ENCODE data around the gene TYRP1.

Gene TYRP1

GRCh38 chr9:12695474-12695873, 2.3 kb downstream of the TYRP1 start:
- H3K36me3 ChIP-seq (ENCODE audit: control insufficient read depth, insufficient read depth, low read length), result no peaks in the 10 kb centered on the region
- no peak overlapping the region for H3K27ac ChIP-seq (ENCODE audit: low read length)
- WGBS (ENCODE audit: insufficient coverage, insufficient read length), result no CpG with 5 or more reads among the region's 4 CpGs
- no peaks in the 10 kb centered on the region for H3K4me1 ChIP-seq (ENCODE audit: control insufficient read depth, insufficient read depth, low read length)
- H3K4me3 ChIP-seq (ENCODE audit: low read length), result no peak overlapping the region
- H3K9me3 ChIP-seq (ENCODE audit: control insufficient read depth, insufficient read depth, low read length), result no peaks in the 10 kb centered on the region
- DNase-seq (ENCODE audit: low read depth, low spot score), result no peak
- no peaks in the 10 kb centered on the region for H3K27me3 ChIP-seq (ENCODE audit: control insufficient read depth, insufficient read depth, low read length)

GRCh38 chr9:12696931-12697622, 3.9 kb downstream of the TYRP1 start:
- no peaks in the 10 kb centered on the region for H3K27me3 ChIP-seq (ENCODE audit: control insufficient read depth, insufficient read depth, low read length)
- no peak overlapping the region for H3K4me3 ChIP-seq (ENCODE audit: low read length)
- no peaks in the 10 kb centered on the region for H3K9me3 ChIP-seq (ENCODE audit: control insufficient read depth, insufficient read depth, low read length)
- no peaks in the 10 kb centered on the region for H3K36me3 ChIP-seq (ENCODE audit: control insufficient read depth, insufficient read depth, low read length)
- WGBS (ENCODE audit: insufficient coverage, insufficient read length), result no CpG with 5 or more reads among the region's 4 CpGs
- H3K4me1 ChIP-seq (ENCODE audit: control insufficient read depth, insufficient read depth, low read length), result no peaks in the 10 kb centered on the region
- no peak for DNase-seq (ENCODE audit: low read depth, low spot score)
- H3K27ac ChIP-seq (ENCODE audit: low read length), result no peak overlapping the region

GRCh38 chr9:12697719-12698118, 4.5 kb downstream of the TYRP1 start:
- H3K4me3 ChIP-seq (ENCODE audit: low read length), result no peak overlapping the region
- no peaks in the 10 kb centered on the region for H3K27me3 ChIP-seq (ENCODE audit: control insufficient read depth, insufficient read depth, low read length)
- no peaks in the 10 kb centered on the region for H3K4me1 ChIP-seq (ENCODE audit: control insufficient read depth, insufficient read depth, low read length)
- H3K36me3 ChIP-seq (ENCODE audit: control insufficient read depth, insufficient read depth, low read length), result no peaks in the 10 kb centered on the region
- no peak overlapping the region for H3K27ac ChIP-seq (ENCODE audit: low read length)
- no peak for DNase-seq (ENCODE audit: low read depth, low spot score)
- H3K9me3 ChIP-seq (ENCODE audit: control insufficient read depth, insufficient read depth, low read length), result no peaks in the 10 kb centered on the region
- no CpG with 5 or more reads among the region's 1 CpG for WGBS (ENCODE audit: insufficient coverage, insufficient read length)

GRCh38 chr9:12698266-12698665, 5.1 kb downstream of the TYRP1 start:
- Histone ChIP-seq H3K9me3 (ENCODE audit: control insufficient read depth, insufficient read depth, low read length) (no peaks in the 10 kb centered on the region), H3K36me3 (ENCODE audit: control insufficient read depth, insufficient read depth, low read length) (no peaks in the 10 kb centered on the region), H3K4me3 (ENCODE audit: low read length) (no peak overlapping the region), H3K4me1 (ENCODE audit: control insufficient read depth, insufficient read depth, low read length) (no peaks in the 10 kb centered on the region), H3K27me3 (ENCODE audit: control insufficient read depth, insufficient read depth, low read length) (no peaks in the 10 kb centered on the region), H3K27ac (ENCODE audit: low read length) (no peak overlapping the region)
- WGBS (ENCODE audit: insufficient coverage, insufficient read length), result no CpG with 5 or more reads among the region's 4 CpGs
- DNase-seq (ENCODE audit: low read depth, low spot score), result no peak

GRCh38 chr9:12698986-12699385, 5.8 kb downstream of the TYRP1 start:
- Histone ChIP-seq H3K4me1 (ENCODE audit: control insufficient read depth, insufficient read depth, low read length) (no peaks in the 10 kb centered on the region), H3K9me3 (ENCODE audit: control insufficient read depth, insufficient read depth, low read length) (no peaks in the 10 kb centered on the region), H3K4me3 (ENCODE audit: low read length) (no peak overlapping the region), H3K27me3 (ENCODE audit: control insufficient read depth, insufficient read depth, low read length) (no peaks in the 10 kb centered on the region), H3K27ac (ENCODE audit: low read length) (no peak overlapping the region), H3K36me3 (ENCODE audit: control insufficient read depth, insufficient read depth, low read length) (no peaks in the 10 kb centered on the region)
- no peak for DNase-seq (ENCODE audit: low read depth, low spot score)
- no CpG with 5 or more reads among the region's 1 CpG for WGBS (ENCODE audit: insufficient coverage, insufficient read length)

GRCh38 chr9:12699529-12699928, 6.3 kb downstream of the TYRP1 start:
- no peak overlapping the region for H3K4me3 ChIP-seq (ENCODE audit: low read length)
- no peak for DNase-seq (ENCODE audit: low read depth, low spot score)
- no peaks in the 10 kb centered on the region for H3K9me3 ChIP-seq (ENCODE audit: control insufficient read depth, insufficient read depth, low read length)
- no peak overlapping the region for H3K27ac ChIP-seq (ENCODE audit: low read length)
- H3K36me3 ChIP-seq (ENCODE audit: control insufficient read depth, insufficient read depth, low read length), result no peaks in the 10 kb centered on the region
- no peaks in the 10 kb centered on the region for H3K4me1 ChIP-seq (ENCODE audit: control insufficient read depth, insufficient read depth, low read length)
- no peaks in the 10 kb centered on the region for H3K27me3 ChIP-seq (ENCODE audit: control insufficient read depth, insufficient read depth, low read length)

- Histone ChIP-seq H3K27me3 (ENCODE audit: control insufficient read depth, insufficient read depth, low read length) (no peaks in the 10 kb centered on the region), H3K4me1 (ENCODE audit: control insufficient read depth, insufficient read depth, low read length) (no peaks in the 10 kb centered on the region), H3K9me3 (ENCODE audit: control insufficient read depth, insufficient read depth, low read length) (no peaks in the 10 kb centered on the region), H3K27ac (ENCODE audit: low read length) (no peak overlapping the region), H3K4me3 (ENCODE audit: low read length) (no peak overlapping the region), H3K36me3 (ENCODE audit: control insufficient read depth, insufficient read depth, low read length) (no peaks in the 10 kb centered on the region)
- no peak for DNase-seq (ENCODE audit: low read depth, low spot score)
These were observed 7.9 kb downstream of the TYRP1 start for GRCh38 chr9:12701126-12701525.

- peak; percentile 39 for DNase-seq (ENCODE audit: low read depth, low spot score)
- H3K27me3 ChIP-seq (ENCODE audit: control insufficient read depth, insufficient read depth, low read length), result no peaks in the 10 kb centered on the region
- no peak overlapping the region for H3K4me3 ChIP-seq (ENCODE audit: low read length)
- no peaks in the 10 kb centered on the region for H3K9me3 ChIP-seq (ENCODE audit: control insufficient read depth, insufficient read depth, low read length)
- no CpG with 5 or more reads among the region's 6 CpGs for WGBS (ENCODE audit: insufficient coverage, insufficient read length)
- no peak overlapping the region for H3K27ac ChIP-seq (ENCODE audit: low read length)
- no peaks in the 10 kb centered on the region for H3K36me3 ChIP-seq (ENCODE audit: control insufficient read depth, insufficient read depth, low read length)
- H3K4me1 ChIP-seq (ENCODE audit: control insufficient read depth, insufficient read depth, low read length), result no peaks in the 10 kb centered on the region
These were observed 9.1 kb downstream of the TYRP1 start for GRCh38 chr9:12702160-12702758.

- Histone ChIP-seq H3K36me3 (ENCODE audit: control insufficient read depth, insufficient read depth, low read length) (no peaks in the 10 kb centered on the region), H3K27me3 (ENCODE audit: control insufficient read depth, insufficient read depth, low read length) (no peaks in the 10 kb centered on the region), H3K9me3 (ENCODE audit: control insufficient read depth, insufficient read depth, low read length) (no peaks in the 10 kb centered on the region), H3K4me1 (ENCODE audit: control insufficient read depth, insufficient read depth, low read length) (no peaks in the 10 kb centered on the region), H3K4me3 (ENCODE audit: low read length) (no peak overlapping the region), H3K27ac (ENCODE audit: low read length) (no peak overlapping the region)
- WGBS (ENCODE audit: insufficient coverage, insufficient read length), result no CpG with 5 or more reads among the region's 1 CpG
- no peak for DNase-seq (ENCODE audit: low read depth, low spot score)
These were observed 10.8 kb downstream of the TYRP1 start for GRCh38 chr9:12703996-12704395.

GRCh38 chr9:12705738-12706391, 12.7 kb downstream of the TYRP1 start:
- H3K9me3 ChIP-seq (ENCODE audit: control insufficient read depth, insufficient read depth, low read length), result no peaks in the 10 kb centered on the region
- no CpG with 5 or more reads among the region's 1 CpG for WGBS (ENCODE audit: insufficient coverage, insufficient read length)
- no peaks in the 10 kb centered on the region for H3K27me3 ChIP-seq (ENCODE audit: control insufficient read depth, insufficient read depth, low read length)
- no peaks in the 10 kb centered on the region for H3K36me3 ChIP-seq (ENCODE audit: control insufficient read depth, insufficient read depth, low read length)
- no peak overlapping the region for H3K27ac ChIP-seq (ENCODE audit: low read length)
- no peak overlapping the region for H3K4me3 ChIP-seq (ENCODE audit: low read length)
- DNase-seq (ENCODE audit: low read depth, low spot score), result no peak
- no peaks in the 10 kb centered on the region for H3K4me1 ChIP-seq (ENCODE audit: control insufficient read depth, insufficient read depth, low read length)

Data from iPS DF 6.9 (cell line).